HepG2 (cell line): Measurements from ENCODE around the gene PHYH. TPM values are rescaled to one million over a fixed set of nuclear protein-coding genes. Genes with fewer than 3 reads are reported as not detected.
A peak's percentile ranks its signal among the peaks of the same experiment; 100 is the strongest.

Source experiments
- CEBPZ ChIP-seq: IDR thresholded peaks from 2 replicates; pipeline ENCODE4 v1.6.1; 2012; ENCODE audit warnings: low read length, improper control_type of control experiment
- HNRNPH1 ChIP-seq: fragments of 200-400 bp; formaldehyde crosslinking; optimal IDR thresholded peaks from 2 replicates; pipeline ENCODE3; 2017; ENCODE audit warnings: mild to moderate bottlenecking, low read depth, low read length
- LBX2 ChIP-seq: sonication (generic); formaldehyde crosslinking; IDR thresholded peaks from 2 replicates; pipeline ENCODE4 v1.5.0; 2020; ENCODE audit warnings: missing genetic modification reagents, mild to moderate bottlenecking, borderline replicate concordance
- MIER3 ChIP-seq: IDR thresholded peaks from 2 replicates; pipeline ENCODE4 v1.6.1; 2016; ENCODE audit warnings: missing compliant biosample characterization, borderline replicate concordance
- MXD3 ChIP-seq: IDR thresholded peaks from 2 replicates; pipeline ENCODE4 v1.6.1; 2016; ENCODE audit warnings: mild to moderate bottlenecking, missing biosample characterization, missing genetic modification reagents
- SP1 ChIP-seq, 2 experiments: fragments of 450-650 bp in 1 of 2; sonication (generic) in 1 of 2; formaldehyde crosslinking in 1 of 2; IDR thresholded peaks; 2 replicates each; pipeline versions ENCODE4 v1.4.0 to v1.6.1; 2016 to 2020; ENCODE audit warnings: missing genetic modification reagents in 1 of 2
- TFE3 ChIP-seq: IDR thresholded peaks from 2 replicates; pipeline ENCODE4 v1.6.1; 2016
- YEATS2 ChIP-seq: sonication (generic); formaldehyde crosslinking; IDR thresholded peaks from 2 replicates; pipeline ENCODE4 v1.4.0; 2020; ENCODE audit warnings: missing genetic modification reagents, borderline replicate concordance
- ZBED4 ChIP-seq: sonication (generic); formaldehyde crosslinking; IDR thresholded peaks from 2 replicates; pipeline ENCODE4 v1.4.0; 2020; ENCODE audit warnings: missing genetic modification reagents, borderline replicate concordance
- ZNF101 ChIP-seq: sonication (generic); formaldehyde crosslinking; IDR thresholded peaks from 2 replicates; pipeline ENCODE4 v1.4.0; 2020; ENCODE audit warnings: mild to moderate bottlenecking, low read depth, missing genetic modification reagents, borderline replicate concordance
- ZNF337 ChIP-seq: sonication (generic); formaldehyde crosslinking; IDR thresholded peaks from 2 replicates; pipeline ENCODE4 v1.5.1; 2020; ENCODE audit warnings: missing genetic modification reagents, low read depth, mild to moderate bottlenecking, borderline replicate concordance
- ZNF33B ChIP-seq: sonication (generic); formaldehyde crosslinking; IDR thresholded peaks from 2 replicates; pipeline ENCODE4 v1.5.1; 2020; ENCODE audit warnings: mild to moderate bottlenecking, missing genetic modification reagents
- ZNF451 ChIP-seq: sonication (generic); formaldehyde crosslinking; IDR thresholded peaks from 2 replicates; pipeline ENCODE4 v1.5.0; 2020; ENCODE audit warnings: mild to moderate bottlenecking, missing genetic modification reagents
- ZNF576 ChIP-seq: sonication (generic); formaldehyde crosslinking; IDR thresholded peaks from 2 replicates; pipeline ENCODE4 v1.4.0; 2020; ENCODE audit warnings: mild to moderate bottlenecking, missing genetic modification reagents
- ZNF737 ChIP-seq: sonication (generic); formaldehyde crosslinking; IDR thresholded peaks from 2 replicates; pipeline ENCODE4 v1.5.0; 2020; ENCODE audit warnings: missing genetic modification reagents, mild to moderate bottlenecking, borderline replicate concordance
- ZNF770 ChIP-seq: sonication (generic); formaldehyde crosslinking; IDR thresholded peaks from 2 replicates; pipeline ENCODE4 v1.5.0; 2020; ENCODE audit warnings: mild to moderate bottlenecking, missing genetic modification reagents
- polyA plus RNA-seq, 8 experiments: library from polyadenylated mRNA; depleted of rRNA in 3 of 8; stranded (reverse) in 7 of 8; unstranded in 1 of 8; fragments of >200 nt; fragmentation: Illumina TruSeq in 4 of 8; extraction: Trizol in 4 of 8; gene quantifications; 2 replicates each; pipeline versions ENCODE4 v1.2.1 to v1.2.3, GENCODE V29; 2011 to 2016; ENCODE audit warnings: low read depth in 4 of 8, missing spikeins in 1 of 8, mixed read lengths in 1 of 8; ENCODE audit not compliant: insufficient read depth in 1 of 8
- total RNA-seq, 5 experiments: library from RNA; depleted of rRNA; stranded (reverse); fragments of >200 nt; fragmentation: Illumina TruSeq; extraction: Trizol; gene quantifications; 2 replicates each; pipeline ENCODE4 v1.2.3, GENCODE V29; 2016; ENCODE audit warnings: low read depth in 1 of 5

The PHYH gene
- total and polyA plus RNA-seq, 2 of the 13 experiments (the other 11 are each of a cell fraction or from before 2014, with no cell fraction given): 27.2 to 34.5 TPM

- TF ChIP-seq TFE3 (CRISPR knock-in tag): 0 out of 2 replicates have a peak, but pooled peaks have one; percentile 18
- TF ChIP-seq MIER3 (CRISPR knock-in tag): no peak
- no peak for TF ChIP-seq MXD3 (CRISPR knock-in tag)
- 0 out of 2 replicates have a peak, but pooled peaks have one; percentile 17 for TF ChIP-seq ZBED4 (CRISPR knock-in tag)
- 0 out of 2 replicates have a peak, but pooled peaks have one; percentile 66 for TF ChIP-seq ZNF451 (CRISPR knock-in tag)
- no peak for TF ChIP-seq ZNF737 (CRISPR knock-in tag)
- TF ChIP-seq ZNF337 (CRISPR knock-in tag): no peak
- TF ChIP-seq YEATS2 (CRISPR knock-in tag): no peak
- no peak; the same call in 1 of the 2 replicates for TF ChIP-seq ZNF770 (CRISPR knock-in tag)
- no peak for TF ChIP-seq ZNF101
- TF ChIP-seq CEBPZ: no peak
- TF ChIP-seq HNRNPH1: no peak
- no peak for TF ChIP-seq SP1 (IDR thresholded peaks at IDR 0.05)
- peak; percentile 18 for TF ChIP-seq SP1 (CRISPR knock-in tag; IDR thresholded peaks at IDR 0.05)
- no peak for TF ChIP-seq ZNF576 (CRISPR knock-in tag)
- no peak for TF ChIP-seq LBX2 (CRISPR knock-in tag)
- TF ChIP-seq ZNF33B (CRISPR knock-in tag): 0 out of 2 replicates have a peak, but pooled peaks have one; percentile 60
Observed at GRCh38 chr10:13271552-13272163, 28.2 kb downstream of the PHYH start (continued).
